HG03354 (cell line): ENCODE results near the gene RBBP8NL.

Experiments used
- ATAC-seq: cut with Tn5 transposase; IDR thresholded peaks from one replicate; pipeline ENCODE4 v1.9.1; 2021; ENCODE audit warnings: mild to moderate bottlenecking; ENCODE audit not compliant: unreplicated experiment, poor library complexity, severe bottlenecking

RBBP8NL gene, protein sequence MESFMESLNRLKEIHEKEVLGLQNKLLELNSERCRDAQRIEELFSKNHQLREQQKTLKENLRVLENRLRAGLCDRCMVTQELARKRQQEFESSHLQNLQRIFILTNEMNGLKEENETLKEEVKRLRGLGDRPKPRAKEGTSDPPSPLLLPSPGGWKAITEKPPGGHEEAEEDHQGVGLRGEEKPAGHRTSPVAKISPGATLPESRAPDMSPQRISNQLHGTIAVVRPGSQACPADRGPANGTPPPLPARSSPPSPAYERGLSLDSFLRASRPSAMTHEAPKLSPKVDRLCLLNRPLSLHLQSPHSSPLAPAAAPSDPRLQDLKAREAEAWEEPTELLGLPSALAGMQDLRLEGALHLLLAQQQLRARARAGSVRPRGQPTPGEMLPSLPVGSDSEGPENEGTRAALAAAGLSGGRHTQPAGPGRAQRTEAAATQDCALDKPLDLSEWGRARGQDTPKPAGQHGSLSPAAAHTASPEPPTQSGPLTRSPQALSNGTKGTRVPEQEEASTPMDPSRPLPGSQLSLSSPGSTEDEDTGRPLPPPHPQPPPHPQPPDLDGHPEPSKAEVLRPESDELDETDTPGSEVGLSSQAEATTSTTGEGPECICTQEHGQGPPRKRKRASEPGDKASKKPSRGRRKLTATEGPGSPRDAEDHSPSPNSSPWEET

DNA sequence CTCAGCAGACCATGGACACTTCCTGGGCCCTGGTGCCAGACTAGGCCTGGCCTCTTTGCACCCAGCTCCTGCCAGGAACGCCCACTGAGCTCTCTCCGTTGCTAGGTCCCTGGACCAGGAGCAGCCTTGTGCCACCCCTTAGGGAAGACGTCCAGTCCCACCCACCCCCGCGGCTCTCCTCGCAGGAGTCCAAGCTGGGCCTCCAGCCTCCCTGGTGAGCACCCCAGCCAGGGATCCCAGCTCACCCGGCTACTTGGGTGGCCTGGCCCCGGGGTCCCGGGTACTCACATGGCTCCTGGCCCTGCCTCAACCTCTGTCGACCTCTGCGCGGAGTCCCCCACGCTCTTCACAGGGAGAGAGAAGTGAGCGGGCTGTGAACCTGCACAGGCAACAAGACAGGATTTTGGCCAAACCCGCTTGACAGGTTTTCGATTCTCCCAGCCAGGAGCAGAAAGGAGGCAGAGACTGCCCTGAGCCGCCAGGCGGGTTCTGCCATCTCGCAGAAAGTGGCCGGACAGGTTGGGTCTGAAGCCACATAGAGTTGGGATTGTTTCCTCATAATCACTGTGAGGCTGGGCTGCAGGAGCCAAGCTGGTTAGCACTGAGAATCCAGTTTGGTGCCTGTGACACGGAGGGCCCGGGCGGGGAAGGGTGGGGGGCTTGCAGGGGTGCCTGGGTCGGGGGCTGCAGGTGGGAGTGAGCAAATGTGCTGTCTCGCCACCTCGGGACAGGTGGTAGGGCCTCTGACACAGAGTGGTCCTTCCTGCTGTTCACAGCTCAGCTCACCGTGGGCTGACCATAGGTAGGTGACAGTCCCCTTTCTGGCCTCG lies at the start of gene RBBP8NL:
TSS of gene RBBP8NL (minus strand) at position 368 of the 830 bp plus-strand sequence. CDS start 7,892 bp downstream, outside the sequence.
- no peak for ATAC-seq

- ATAC-seq: no peak
These were observed 48.9 kb upstream of the RBBP8NL start for GRCh38 chr20:62476056-62476838.

- no peak for ATAC-seq
These were observed 48.4 kb upstream of the RBBP8NL start, which contains the start of gene GATA5 for GRCh38 chr20:62475772-62476055. TSS of gene GATA5 (minus strand) at chr20:62475995. CDS start at chr20:62475521, 474 bp downstream.

- ATAC-seq: no peak
These were observed 47.9 kb upstream of the RBBP8NL start for GRCh38 chr20:62475027-62475771.

DNA sequence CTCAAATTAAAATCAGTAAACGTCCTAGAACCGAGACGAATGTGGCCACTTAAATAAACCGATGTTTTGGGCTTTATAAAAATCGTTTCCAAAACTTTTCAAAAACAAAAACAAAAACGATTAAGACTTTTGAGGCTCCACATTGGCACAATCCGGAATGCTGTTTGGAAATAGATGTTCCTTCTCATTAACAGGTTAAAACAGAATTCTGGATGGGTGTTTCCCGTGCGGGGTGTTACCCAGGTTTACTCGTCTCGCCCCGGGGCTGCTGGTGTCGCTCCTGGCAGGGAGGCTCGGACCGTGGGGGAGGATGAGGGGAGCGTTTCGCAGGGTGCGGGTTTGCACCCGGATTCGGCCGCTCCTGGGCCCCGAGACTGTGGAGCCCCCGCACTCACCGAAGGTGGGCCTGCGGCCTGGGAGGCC lies 47.3 kb upstream of the RBBP8NL start:
- ATAC-seq: no peak

DNA sequence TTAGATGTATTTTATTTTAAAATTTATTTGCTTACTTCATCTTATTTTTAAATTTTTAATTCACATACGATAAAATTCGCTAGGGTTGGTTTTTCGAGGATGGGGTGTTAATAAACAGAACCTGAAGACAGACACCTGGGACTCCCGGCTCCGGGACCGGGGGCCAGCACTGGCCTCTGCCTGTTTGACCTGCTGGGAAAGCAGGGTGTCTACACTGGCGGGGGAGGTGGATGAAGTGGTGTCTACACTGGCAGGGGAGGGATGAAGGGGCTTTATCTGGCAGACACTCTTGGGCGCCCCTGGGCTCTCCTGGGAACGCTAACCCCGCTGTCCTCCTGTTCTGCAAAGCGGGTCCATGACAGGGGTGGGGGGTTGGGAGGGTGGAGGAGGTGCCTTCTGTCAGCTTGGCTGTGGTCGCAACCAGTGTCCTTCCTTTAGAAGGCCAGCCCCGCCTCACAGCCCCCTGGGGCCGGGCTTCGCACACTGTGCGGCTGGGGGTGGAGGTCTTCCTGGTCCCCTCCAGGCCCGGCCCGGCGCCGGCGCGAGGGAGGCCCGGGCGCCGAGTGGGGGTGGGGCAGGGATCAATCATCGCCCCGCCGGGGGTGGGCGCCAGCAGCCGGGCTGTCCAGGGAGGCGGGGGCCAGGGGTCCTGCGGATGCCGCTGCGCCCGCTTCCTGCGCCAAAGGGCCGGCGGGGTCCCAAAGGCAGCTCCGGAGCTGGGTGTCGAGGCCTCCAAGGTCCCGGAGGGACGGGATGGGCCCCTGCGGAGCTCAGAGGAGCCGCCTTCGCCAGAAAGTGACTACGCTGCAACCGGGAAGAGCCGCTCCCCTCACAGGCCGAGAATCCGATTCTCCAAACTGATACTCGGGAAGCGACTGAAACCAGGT lies 46.6 kb upstream of the RBBP8NL start:
- ATAC-seq: no peak

DNA sequence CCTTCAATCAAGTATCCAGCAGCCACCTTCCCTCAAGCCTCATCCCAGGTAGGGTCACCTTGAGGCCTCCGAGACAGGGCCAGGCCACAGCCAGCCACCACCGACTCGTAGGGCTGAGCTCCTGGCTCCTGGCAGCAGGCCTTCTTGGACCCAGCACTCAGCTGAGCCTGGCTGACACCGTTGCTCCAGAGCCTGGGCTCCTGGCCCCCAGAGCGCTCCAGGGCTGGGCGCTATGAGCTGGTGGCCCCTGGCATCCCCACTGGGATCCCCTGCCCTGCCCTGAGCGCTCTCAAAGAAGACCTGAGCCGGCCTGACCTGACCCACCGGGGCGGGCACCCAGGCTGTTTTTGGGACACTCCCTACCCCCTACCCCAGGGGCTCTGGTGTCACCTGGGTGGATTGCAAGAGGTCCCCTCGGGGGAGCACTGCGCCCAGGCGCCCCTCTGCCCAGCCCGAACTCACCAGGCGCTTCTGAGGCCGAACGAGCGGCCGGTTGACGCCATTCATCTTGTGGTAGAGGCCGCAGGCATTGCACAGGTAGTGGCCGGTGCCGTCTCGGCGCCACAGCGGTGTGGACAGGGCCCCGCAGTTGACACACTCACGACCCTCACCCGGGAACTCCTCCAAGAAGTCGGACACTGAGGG lies 45.7 kb upstream of the RBBP8NL start:
- no peak for ATAC-seq

- ATAC-seq: no peak
These were observed 45.0 kb upstream of the RBBP8NL start for GRCh38 chr20:62472138-62472940.

GRCh38 chr20:62470459-62470858 lies 43.1 kb upstream of the RBBP8NL start:
- no peak for ATAC-seq

DNA sequence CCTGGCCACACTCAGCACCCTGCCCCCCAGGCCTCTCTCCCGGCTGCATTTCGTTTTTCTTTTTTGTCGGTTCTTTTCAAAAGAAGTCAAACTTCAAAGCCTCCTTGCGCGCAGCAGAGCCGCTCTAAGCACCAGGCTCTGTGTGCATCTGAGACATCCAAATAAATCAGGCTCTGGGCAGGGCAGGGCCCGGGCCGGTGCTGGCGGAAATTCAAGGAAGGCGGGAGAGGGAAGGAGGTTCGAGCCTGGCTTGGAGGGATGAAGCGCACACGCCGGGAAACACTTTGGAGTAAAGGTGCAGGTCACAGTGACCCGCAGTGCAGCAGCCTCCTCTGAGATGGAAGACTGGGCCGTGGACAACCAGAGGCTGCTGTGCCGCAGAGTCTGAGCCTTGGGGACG lies 42.7 kb upstream of the RBBP8NL start:
- no peak for ATAC-seq

DNA sequence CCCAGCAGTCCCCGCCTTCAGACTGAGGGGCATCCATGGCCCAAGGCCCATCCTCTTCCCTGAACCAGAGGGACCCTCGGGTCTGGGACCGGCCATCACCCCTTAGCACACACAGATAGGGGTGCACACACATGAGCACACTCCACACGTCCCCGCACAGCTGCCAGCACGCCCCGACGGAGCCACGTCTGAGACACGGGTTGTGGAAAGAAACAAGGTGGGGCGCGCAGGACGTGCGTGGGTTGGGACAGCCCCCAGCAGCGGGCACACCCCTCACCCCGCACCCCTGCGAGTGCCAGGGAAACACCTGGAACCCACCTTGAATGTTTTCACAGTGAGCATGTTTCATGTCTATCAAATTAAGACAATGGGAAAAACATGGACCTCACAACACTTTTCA lies 42.0 kb upstream of the RBBP8NL start:
- no peak for ATAC-seq

- ATAC-seq: no peak
These were observed 39.6 kb upstream of the RBBP8NL start for GRCh38 chr20:62466806-62467537.

DNA sequence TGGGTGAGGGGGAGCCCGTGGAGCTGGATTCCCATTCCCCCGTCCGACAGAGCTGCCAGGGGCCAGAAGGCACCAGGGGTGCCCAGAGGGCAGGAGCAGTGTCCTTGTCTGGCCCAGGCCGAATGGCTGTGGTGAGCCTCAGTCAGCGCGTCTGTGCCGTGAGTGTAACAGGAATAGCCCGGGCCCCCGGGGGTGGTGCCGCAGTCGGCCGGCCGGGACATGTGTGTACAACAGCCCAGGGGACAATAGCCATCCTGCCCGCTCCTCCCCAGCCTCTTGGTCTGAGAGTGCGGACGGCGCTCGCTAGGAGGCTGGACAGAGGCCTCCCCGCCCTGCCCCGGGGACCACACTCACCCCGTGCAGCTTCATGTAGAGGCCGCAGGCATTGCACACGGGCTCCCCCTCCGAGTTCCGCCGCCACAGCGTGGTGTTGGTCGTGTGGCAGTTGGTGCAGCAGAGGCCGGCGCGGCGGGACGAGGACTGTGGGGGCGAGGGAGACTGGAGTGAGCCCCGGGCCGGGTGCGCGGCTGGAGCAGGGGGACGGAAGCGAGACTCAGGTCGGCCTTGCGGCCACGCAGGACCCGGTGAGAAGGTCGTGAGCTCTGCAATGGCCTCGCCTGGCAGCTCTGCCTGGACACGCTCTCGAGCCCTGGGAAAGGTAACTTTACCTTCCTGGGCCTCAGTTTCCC lies 38.9 kb upstream of the RBBP8NL start:
- no peak for ATAC-seq

- ATAC-seq: no peak
These were observed 37.7 kb upstream of the RBBP8NL start for GRCh38 chr20:62464990-62465389.

- ATAC-seq: no peak
These were observed 37.1 kb upstream of the RBBP8NL start for GRCh38 chr20:62464425-62464770.
